NB4 (cell line): Measurements from ENCODE around the gene ZNF598.
"Not testable (repeated sequence)": the region's sequence is repeated elsewhere in the genome, so short reads cannot be mapped to it uniquely, and the experiment has no call there.

Experiments used
- DNase-seq: peaks from one replicate; pipeline ENCODE4 v3.0.0; 2010; ENCODE audit warnings: low read depth
- H3K4me3 ChIP-seq: one replicate; pipeline ENCODE4 v1.5.1; 2011; ENCODE audit warnings: mild to moderate bottlenecking, low read depth, low read length, moderate library complexity
- MYC ChIP-seq: IDR thresholded peaks from 2 replicates; pipeline ENCODE4 v1.6.1; 2011; ENCODE audit warnings: low read depth, low read length
- POLR2A ChIP-seq: IDR thresholded peaks from 2 replicates; pipeline ENCODE4 v1.6.1; 2011; ENCODE audit warnings: mild to moderate bottlenecking; ENCODE audit not compliant: insufficient read length; ENCODE audit errors: extremely low read depth
- TF ChIP-seq, protein P1 (sequence below): IDR thresholded peaks from one replicate; pipeline ENCODE4 v1.5.1; 2012; ENCODE audit warnings: low read depth, low read length
- TF ChIP-seq, protein P2 (sequence below): IDR thresholded peaks from 2 replicates; pipeline ENCODE4 v1.6.1; 2011; ENCODE audit warnings: low read depth, low read length

ZNF598 gene

DNA sequence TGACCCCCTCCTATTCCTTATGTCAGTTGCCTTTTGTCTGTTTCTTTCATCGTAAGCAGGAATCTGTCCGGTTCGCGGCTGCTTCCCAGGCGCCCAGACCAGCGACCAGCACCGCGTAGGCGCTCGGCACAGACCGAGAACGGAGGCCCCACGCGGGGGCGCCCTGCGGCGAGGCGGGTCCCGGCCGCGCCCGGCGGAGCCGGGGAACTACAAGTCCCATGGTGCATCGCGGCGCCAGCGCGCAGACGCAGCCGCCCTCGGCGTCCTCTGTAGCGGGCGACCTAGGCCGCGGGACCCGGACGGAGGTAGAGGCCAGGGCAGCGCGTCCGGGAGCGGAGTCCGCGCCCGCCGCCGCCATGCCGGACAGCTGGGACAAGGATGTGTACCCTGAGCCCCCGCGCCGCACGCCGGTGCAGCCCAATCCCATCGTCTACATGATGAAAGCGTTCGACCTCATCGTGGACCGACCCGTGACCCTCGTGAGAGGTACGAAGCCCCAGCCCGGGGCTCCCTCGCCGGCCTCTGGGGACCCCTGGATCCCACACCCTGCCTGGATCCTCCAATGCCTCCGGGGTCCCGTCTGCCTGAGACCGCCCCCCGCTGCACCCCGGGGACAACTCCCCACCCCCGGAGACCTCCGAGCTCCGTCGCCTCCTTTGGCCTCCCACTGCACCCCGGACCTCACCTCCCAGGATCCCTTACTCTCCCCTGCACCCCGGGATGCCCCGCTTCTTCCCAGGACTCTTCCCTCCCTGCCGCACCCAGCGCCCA lies 50.2 kb downstream of the ZNF598 start, which contains the start of gene NDUFB10:
TSS of gene NDUFB10 (plus strand) at position 270 of the 771 bp plus-strand sequence. CDS start at position 357, 87 bp downstream.
- TF ChIP-seq MYC (peak; percentile 76), POLR2A (peak; percentile 93)
- TF ChIP-seq, protein P1, sequence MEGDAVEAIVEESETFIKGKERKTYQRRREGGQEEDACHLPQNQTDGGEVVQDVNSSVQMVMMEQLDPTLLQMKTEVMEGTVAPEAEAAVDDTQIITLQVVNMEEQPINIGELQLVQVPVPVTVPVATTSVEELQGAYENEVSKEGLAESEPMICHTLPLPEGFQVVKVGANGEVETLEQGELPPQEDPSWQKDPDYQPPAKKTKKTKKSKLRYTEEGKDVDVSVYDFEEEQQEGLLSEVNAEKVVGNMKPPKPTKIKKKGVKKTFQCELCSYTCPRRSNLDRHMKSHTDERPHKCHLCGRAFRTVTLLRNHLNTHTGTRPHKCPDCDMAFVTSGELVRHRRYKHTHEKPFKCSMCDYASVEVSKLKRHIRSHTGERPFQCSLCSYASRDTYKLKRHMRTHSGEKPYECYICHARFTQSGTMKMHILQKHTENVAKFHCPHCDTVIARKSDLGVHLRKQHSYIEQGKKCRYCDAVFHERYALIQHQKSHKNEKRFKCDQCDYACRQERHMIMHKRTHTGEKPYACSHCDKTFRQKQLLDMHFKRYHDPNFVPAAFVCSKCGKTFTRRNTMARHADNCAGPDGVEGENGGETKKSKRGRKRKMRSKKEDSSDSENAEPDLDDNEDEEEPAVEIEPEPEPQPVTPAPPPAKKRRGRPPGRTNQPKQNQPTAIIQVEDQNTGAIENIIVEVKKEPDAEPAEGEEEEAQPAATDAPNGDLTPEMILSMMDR: peak; percentile 66
- TF ChIP-seq, protein P2, sequence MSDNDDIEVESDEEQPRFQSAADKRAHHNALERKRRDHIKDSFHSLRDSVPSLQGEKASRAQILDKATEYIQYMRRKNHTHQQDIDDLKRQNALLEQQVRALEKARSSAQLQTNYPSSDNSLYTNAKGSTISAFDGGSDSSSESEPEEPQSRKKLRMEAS: peak; percentile 47
- peak; percentile 93 for DNase-seq
- H3K4me3 ChIP-seq: peak within 1 kb of the TSS; percentile 77

DNA sequence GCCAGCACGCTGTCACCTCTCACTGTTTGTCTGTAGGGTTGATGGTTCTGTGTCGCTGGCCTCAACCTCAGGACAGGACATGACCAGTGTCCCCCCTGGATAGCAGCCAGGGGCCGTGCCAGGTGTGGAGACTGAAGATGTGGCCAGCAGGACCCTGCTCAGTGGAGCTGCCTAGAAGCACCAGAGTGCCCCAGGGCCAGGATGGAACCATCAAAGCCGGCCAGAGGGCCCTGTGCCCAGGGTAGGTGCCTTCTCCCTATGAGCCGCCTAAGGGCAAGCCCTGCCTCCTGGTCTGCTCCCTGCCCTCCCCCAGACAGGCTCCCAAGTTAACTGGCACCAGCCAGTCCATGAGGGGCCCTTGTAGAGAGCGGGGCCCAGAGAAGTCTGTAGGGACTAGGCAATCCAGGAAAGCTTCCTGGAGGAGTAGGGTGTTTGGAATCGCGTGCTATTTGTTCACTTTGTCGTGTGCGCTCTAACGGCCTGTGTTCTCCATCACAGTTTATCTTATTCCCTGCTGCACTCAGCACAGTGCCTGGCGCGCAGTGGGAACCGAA lies 50.8 kb downstream of the ZNF598 start:
- peak overlapping the region; percentile 16 for H3K4me3 ChIP-seq

DNA sequence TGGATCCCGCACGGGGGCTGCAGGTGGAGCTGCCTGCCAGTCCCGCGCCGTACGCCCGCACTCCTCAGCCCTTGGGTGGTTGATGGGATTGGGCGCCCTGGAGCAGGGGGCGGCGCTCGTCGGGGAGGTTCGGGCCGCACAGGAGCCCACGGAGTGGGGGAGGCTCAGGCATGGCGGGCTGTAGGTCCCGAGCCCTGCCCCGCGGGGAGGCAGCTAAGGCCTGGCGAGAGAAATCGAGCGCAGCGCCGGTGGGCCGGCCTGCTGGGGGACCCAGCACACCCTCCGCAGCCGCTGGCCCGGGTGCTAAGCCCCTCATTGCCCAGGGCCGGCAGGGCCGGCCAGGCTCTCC lies 51.5 kb downstream of the ZNF598 start:
- H3K4me3 ChIP-seq, DNase-seq: not testable (repeated sequence)

More for the DNA sequence above, 50.8 kb downstream of the ZNF598 start:
- TF ChIP-seq, protein P1: no peak
- TF ChIP-seq MYC (no peak), POLR2A (no peak)
- TF ChIP-seq, protein P2: no peak
- no peak for DNase-seq

DNA sequence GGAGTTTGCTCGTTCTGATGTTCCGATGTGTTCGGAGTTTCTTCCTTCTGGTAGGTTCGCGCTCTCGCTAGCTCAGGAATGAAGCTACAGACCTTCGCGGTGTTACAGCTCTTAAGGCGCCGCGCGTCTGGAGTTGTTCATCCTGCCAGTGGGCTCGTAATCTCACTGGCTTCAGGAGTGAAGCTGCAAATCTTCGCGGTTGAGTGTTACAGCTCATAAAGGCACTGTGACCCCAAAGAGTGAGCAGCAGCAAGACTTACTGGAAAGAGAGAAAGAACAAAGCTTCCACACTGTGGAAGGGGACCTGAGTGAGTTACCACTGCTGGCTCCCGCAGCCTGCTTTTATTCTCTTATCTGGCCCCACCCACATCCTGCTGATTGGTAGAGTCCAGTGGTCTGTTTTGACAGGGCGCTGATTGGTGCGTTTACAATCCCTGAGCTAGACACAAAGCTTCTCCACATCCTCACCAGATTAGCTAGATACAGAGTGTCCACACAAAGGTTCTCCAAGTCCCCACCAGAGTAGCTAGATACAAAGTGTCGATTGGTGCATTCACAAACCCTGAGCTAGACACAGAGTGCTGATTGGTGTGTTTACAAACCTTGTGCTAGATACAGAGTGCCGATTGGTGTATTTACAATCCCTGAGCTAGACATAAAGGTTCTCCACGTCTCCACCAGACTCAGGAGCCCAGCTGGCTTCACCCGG lies 52.0 kb downstream of the ZNF598 start:
- not testable (repeated sequence) for DNase-seq, H3K4me3 ChIP-seq

DNA sequence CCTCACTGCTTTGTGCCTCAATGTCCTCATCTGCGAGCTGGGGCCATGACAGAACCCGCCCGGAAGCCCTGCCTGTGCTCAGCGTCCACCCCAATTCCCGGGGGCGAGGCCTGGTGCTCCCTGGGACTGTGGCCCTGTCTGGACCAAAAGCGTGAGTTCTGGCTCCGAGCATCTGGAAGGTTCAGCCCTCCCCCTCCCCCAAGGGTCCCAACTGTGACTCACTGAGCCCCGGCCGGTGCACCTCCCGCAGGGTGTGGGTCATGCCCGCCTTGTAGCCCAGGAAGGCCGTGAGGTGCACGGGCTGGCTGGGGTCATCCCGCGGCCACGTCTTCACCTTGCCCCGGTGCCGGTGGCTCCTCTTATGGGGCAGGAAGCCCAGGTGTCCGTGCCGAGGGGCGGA lies 55.9 kb downstream of the ZNF598 start:
- TF ChIP-seq, protein P2: no peak
- TF ChIP-seq MYC (no peak), POLR2A (no peak)
- TF ChIP-seq, protein P1: no peak
- DNase-seq: no peak
- no peak overlapping the region for H3K4me3 ChIP-seq

DNA sequence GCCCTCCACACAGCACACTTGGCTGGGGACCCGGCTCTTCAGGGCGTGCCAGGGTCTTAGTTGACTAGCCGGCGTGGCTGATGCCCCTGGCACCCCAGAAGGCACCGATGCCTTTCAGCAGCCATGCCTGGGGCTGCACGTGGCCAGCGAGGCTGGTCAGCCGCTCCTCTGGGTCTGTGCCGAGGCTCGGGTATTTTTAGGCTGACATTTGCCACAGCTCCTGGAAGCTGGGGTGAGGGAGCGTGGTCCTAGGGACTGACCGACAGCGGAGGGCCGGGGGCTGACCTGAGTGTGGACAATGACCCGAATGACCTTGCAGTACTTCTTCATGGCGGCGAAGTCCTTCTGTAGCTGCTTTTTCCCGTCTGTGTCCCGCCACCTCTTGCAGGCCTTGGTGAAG lies 59.1 kb downstream of the ZNF598 start:
- no peak overlapping the region for H3K4me3 ChIP-seq
- DNase-seq: no peak
- no peak for TF ChIP-seq POLR2A
- TF ChIP-seq, protein P2: no peak
- TF ChIP-seq, protein P1: no peak
- no peak for TF ChIP-seq MYC
